Neural cell (in vitro differentiated cells): Measurements from ENCODE around the gene SCN2A.

Experiments used
- CTCF ChIP-seq: fragments of 450-650 bp; IDR thresholded peaks from 2 replicates; pipeline ENCODE4 v1.5.1; 2014; ENCODE audit warnings: antibody characterized with exemption, mild to moderate bottlenecking, moderate library complexity; ENCODE audit not compliant: poor library complexity, severe bottlenecking
- EP300 ChIP-seq: fragments of 450-650 bp; conservative IDR thresholded peaks from 2 replicates; pipeline ENCODE4 v1.6.1; 2014; ENCODE audit warnings: antibody characterized with exemption, mild to moderate bottlenecking, moderate library complexity; ENCODE audit not compliant: poor library complexity, severe bottlenecking
- EZH2 ChIP-seq: fragments of 200-600, 300-800 bp; shearing (Covaris generic), sonication (generic); IDR thresholded peaks from 2 replicates; pipeline ENCODE4 v1.6.1; 2014; ENCODE audit warnings: antibody characterized with exemption, low read length, borderline replicate concordance, mild to moderate bottlenecking; ENCODE audit not compliant: insufficient read depth, poor library complexity, severe bottlenecking
- POLR2AphosphoS5 ChIP-seq: IDR thresholded peaks from 2 replicates; pipeline ENCODE4 v1.6.1; 2012

DNA sequence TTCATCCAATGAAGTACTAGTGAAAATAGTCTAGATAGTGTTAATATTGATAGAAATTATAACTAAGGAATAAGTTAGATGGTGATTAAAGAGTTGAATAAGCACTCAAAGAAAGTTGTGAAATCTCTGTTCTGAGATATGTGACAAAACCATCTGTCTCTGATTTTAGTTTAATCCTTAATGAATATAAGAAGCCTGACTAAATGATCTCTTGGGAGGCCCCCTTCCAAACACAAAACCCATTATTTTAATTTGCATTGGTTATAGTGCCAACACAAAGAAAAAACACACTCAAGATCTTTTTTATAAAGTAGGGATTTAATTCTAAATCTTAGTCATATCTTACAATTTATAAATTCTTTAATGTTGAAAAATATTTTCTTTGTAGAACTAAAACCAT, 34.0 kb downstream of the SCN2A start:
- TF ChIP-seq CTCF (no peak), EZH2 (no peak), EP300 (no peak), POLR2AphosphoS5 (no peak)
